B cell (primary cell): Measurements from ENCODE around the gene INHBA. TPM values are rescaled to one million over a fixed set of nuclear protein-coding genes. Genes with fewer than 3 reads are reported as not detected.

ENCODE experiments used
- ATAC-seq: fragments of 200-7000 bp; cut with Tn5 transposase; one replicate; pipeline ENCODE4 v1.10.0; 2021; ENCODE audit warnings: low read depth, mild to moderate bottlenecking, moderate number of reproducible peaks, moderate library complexity
- CTCF ChIA-PET: fragments of 350-600 bp; sonication (Branson Sonifier 250); formaldehyde crosslinking; loops from one replicate; lab custom pipeline; 2021; ENCODE audit warnings: antibody characterized with exemption, inconsistent platforms; lab: Charles Lee
- POLR2A ChIA-PET: fragments of 350-600 bp; sonication (Branson Sonifier 250); formaldehyde crosslinking; loops from one replicate; lab custom pipeline; 2021; ENCODE audit warnings: antibody characterized with exemption; lab: Charles Lee
- DNase-seq: peaks from one replicate; pipeline ENCODE4 v3.0.0; 2013
- H2AFZ ChIP-seq: 2 replicates; pipeline ENCODE4 v1.6.1; 2012; ENCODE audit warnings: mild to moderate bottlenecking, low read depth, low read length; ENCODE audit not compliant: insufficient read depth, poor library complexity, severe bottlenecking
- H3K27ac ChIP-seq, 2 donors: 1 replicate in 1 of 2; 2 replicates in 1 of 2; pipeline ENCODE4 v1.5.1; 2012 to 2013; ENCODE audit warnings: low read length in 2 of 2, mild to moderate bottlenecking in 2 of 2, moderate library complexity in 1 of 2
- H3K27me3 ChIP-seq, 4 experiments: fragments of 200-600 bp in 1 of 4; sonication (generic) in 1 of 4; replicated peaks in 1 of 4; 1 replicate in 2 of 4; 2 replicates in 2 of 4; pipeline versions ENCODE4 v1.6.1 to v1.7.0; 2013 to 2016; ENCODE audit warnings: low read length in 3 of 4, mild to moderate bottlenecking in 2 of 4, mixed read lengths in 1 of 4, moderate library complexity in 1 of 4; ENCODE audit not compliant: insufficient read depth in 4 of 4, control insufficient read depth in 3 of 4; ENCODE audit errors: control extremely low read depth in 1 of 4
- H3K36me3 ChIP-seq, 2 experiments: replicated peaks in 1 of 2; 1 replicate in 1 of 2; 2 replicates in 1 of 2; pipeline versions ENCODE4 v1.6.1 to v1.7.1; 2013; ENCODE audit warnings: low read length in 1 of 2; ENCODE audit not compliant: insufficient read depth in 2 of 2, control insufficient read depth in 1 of 2; ENCODE audit errors: control extremely low read depth in 1 of 2, extremely low read depth in 1 of 2
- H3K4me1 ChIP-seq, 2 donors: fragments of 200-600 bp in 1 of 2; sonication (generic) in 1 of 2; 1 replicate in 1 of 2; 2 replicates in 1 of 2; pipeline versions ENCODE4 v1.5.1 to v1.6.1; 2013 to 2017; ENCODE audit warnings: low read length in 2 of 2; ENCODE audit not compliant: control insufficient read depth in 2 of 2, insufficient read depth in 2 of 2
- H3K4me2 ChIP-seq: replicated peaks from 2 replicates; pipeline ENCODE3; 2012; ENCODE audit warnings: mild to moderate bottlenecking, low read depth, low read length; ENCODE audit not compliant: poor library complexity, severe bottlenecking
- H3K4me3 ChIP-seq, 5 experiments: fragments of 200-600 bp in 1 of 5; sonication (generic) in 1 of 5; 1 replicate in 3 of 5; 2 replicates in 2 of 5; pipeline versions ENCODE4 v1.5.1 to v1.7.0; 2011 to 2016; ENCODE audit warnings: low read length in 4 of 5, mild to moderate bottlenecking in 4 of 5, low read depth in 2 of 5, control low read depth in 1 of 5, moderate library complexity in 1 of 5; ENCODE audit not compliant: insufficient read depth in 1 of 5; ENCODE audit errors: control extremely low read depth in 1 of 5, extremely low read depth in 1 of 5
- H3K79me2 ChIP-seq: fragments of 200-600 bp; sonication (generic); one replicate; pipeline ENCODE4 v1.6.0; 2016; ENCODE audit warnings: low read length; ENCODE audit not compliant: control insufficient read depth, insufficient read depth
- H3K9ac ChIP-seq: fragments of 200-600 bp; sonication (generic); 2 replicates; pipeline ENCODE4 v1.6.1; 2017; ENCODE audit warnings: mild to moderate bottlenecking, low read length, moderate library complexity
- H3K9me3 ChIP-seq, 3 donors: one replicate each; pipeline versions ENCODE4 v1.6.1 to v1.7.1; 2013; ENCODE audit warnings: low read length in 2 of 3; ENCODE audit not compliant: control insufficient read depth in 2 of 3, insufficient read depth in 1 of 3; ENCODE audit errors: control extremely low read depth in 1 of 3
- H4K20me1 ChIP-seq: 2 replicates; pipeline ENCODE4 v1.6.0; 2012; ENCODE audit warnings: mild to moderate bottlenecking, low read length; ENCODE audit not compliant: insufficient read depth, control insufficient read depth, poor library complexity, severe bottlenecking
- H3K27ac Mint-ChIP-seq: one replicate; pipeline ENCODE4 v1.8.0; 2021; ENCODE audit warnings: mixed read lengths
- H3K27me3 Mint-ChIP-seq: one replicate; pipeline ENCODE4 v1.8.0; 2021; ENCODE audit warnings: mixed read lengths
- H3K4me1 Mint-ChIP-seq: one replicate; pipeline ENCODE4 v1.8.0; 2021; ENCODE audit warnings: mixed read lengths
- H3K4me3 Mint-ChIP-seq: one replicate; pipeline ENCODE4 v1.8.0; 2021; ENCODE audit warnings: mixed read lengths
- H3K9me3 Mint-ChIP-seq: one replicate; pipeline ENCODE4 v1.8.0; 2022; ENCODE audit warnings: mixed read lengths; ENCODE audit not compliant: insufficient read depth
- EZH2 ChIP-seq: IDR thresholded peaks from 2 replicates; pipeline ENCODE4 v1.6.1; 2012; ENCODE audit warnings: borderline replicate concordance, low read depth, mild to moderate bottlenecking, moderate library complexity, low read length; ENCODE audit not compliant: insufficient read depth, poor library complexity, severe bottlenecking
- WGBS: methylation state at CpG from one replicate; pipeline ENCODE4 v1.1.5; 2013; ENCODE audit warnings: missing lambda C conversion rate; ENCODE audit not compliant: insufficient coverage; 5-methylcytosine and 5-hydroxymethylcytosine counted together
- intact Hi-C: fragments of 100-400 bp; cut with micrococcal nuclease; formaldehyde crosslinking; loops from one replicate; pipeline ENCODE4 v1.10.0; 2022
- polyA plus RNA-seq: library from polyadenylated mRNA; depleted of rRNA; stranded (reverse); fragments of >200 nt; gene quantifications from 2 replicates; pipeline ENCODE4 v1.2.3, GENCODE V29; 2012
- total RNA-seq, 2 donors: library from RNA; stranded (reverse); fragments of 120-200 nt in 1 of 2; gene quantifications; 1 replicate in 1 of 2; 2 replicates in 1 of 2; pipeline versions ENCODE4 v1.2.3 to v1.2.4, GENCODE V29; 2013 to 2022
- TF ChIP-seq, protein P1 (sequence below): fragments of 200-600 bp; IDR thresholded peaks from one replicate; pipeline ENCODE4 v1.8.0; 2022; ENCODE audit warnings: antibody characterized with exemption, mild to moderate bottlenecking

INHBA gene
- total and polyA plus RNA-seq, 2 donors (not counting 1 experiment from before 2014, with no cell fraction given) = not detected

DNA sequence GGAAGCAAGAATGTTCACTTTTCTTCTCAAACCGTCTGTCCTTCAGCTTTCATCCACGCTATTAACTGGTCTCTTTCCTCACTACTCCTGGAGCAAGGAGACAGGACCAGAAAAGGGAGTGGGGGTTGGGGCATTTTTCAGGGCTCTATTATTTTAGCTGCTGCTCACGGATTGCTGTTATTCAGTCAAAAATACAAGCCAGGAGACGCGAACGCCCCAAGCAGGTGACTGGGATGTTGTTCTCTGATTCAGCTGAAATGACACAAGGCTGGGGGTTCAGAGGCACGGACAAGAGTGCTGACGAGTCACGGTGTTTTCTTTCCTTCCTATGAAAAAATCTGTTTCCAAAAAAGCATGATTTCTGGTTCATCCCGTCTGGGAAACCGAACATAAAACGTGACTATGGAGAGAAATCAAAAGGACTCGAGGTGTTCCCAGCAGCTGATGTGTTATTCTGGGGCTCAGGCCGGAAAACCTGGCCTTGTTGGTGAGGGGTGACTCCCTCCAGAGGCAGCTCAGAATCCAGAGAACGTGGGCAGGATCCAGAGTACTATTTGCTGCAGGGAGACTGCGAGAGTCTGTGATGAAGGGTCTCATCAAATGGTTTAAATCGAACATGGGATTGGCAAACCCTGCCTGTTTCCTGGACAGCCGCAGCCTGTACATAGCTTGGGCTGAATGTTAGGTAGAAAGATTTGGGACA lies 3.5 kb upstream of the INHBA start:
- no peak overlapping the region for H3K4me3 ChIP-seq
- intact Hi-C loops = no loop called here
- peak overlapping the region; percentile 93 for H3K4me2 ChIP-seq
- no peak overlapping the region for H3K27ac Mint-ChIP-seq
- H3K4me3 Mint-ChIP-seq = peak overlapping the region; percentile 89
- no peaks in the 10 kb centered on the region for H3K9me3 ChIP-seq
- H3K9me3 Mint-ChIP-seq = no peaks in the 10 kb centered on the region
- peak overlapping the region; percentile 87 for H2AFZ ChIP-seq
- ChIA-PET POLR2A (no interaction called here), CTCF (interaction anchor here (1.0 to 3.6 kb wide), 11 partner anchors 8 to 1378 kb away, joined by 3 to 24 read pairs (median 4); no protein-coding TSS in a partner anchor)
- TF ChIP-seq, protein P1, sequence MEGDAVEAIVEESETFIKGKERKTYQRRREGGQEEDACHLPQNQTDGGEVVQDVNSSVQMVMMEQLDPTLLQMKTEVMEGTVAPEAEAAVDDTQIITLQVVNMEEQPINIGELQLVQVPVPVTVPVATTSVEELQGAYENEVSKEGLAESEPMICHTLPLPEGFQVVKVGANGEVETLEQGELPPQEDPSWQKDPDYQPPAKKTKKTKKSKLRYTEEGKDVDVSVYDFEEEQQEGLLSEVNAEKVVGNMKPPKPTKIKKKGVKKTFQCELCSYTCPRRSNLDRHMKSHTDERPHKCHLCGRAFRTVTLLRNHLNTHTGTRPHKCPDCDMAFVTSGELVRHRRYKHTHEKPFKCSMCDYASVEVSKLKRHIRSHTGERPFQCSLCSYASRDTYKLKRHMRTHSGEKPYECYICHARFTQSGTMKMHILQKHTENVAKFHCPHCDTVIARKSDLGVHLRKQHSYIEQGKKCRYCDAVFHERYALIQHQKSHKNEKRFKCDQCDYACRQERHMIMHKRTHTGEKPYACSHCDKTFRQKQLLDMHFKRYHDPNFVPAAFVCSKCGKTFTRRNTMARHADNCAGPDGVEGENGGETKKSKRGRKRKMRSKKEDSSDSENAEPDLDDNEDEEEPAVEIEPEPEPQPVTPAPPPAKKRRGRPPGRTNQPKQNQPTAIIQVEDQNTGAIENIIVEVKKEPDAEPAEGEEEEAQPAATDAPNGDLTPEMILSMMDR = no peak
- TF ChIP-seq EZH2 = no peak
- WGBS = 97% methylated on average over 16 of the region's 18 CpGs
- peaks cover 18% of the 10 kb centered on the region for H3K27me3 Mint-ChIP-seq
- H3K4me1 Mint-ChIP-seq = peaks cover 21% of the 10 kb centered on the region
- no peaks in the 10 kb centered on the region for H4K20me1 ChIP-seq
- no peaks in the 10 kb centered on the region for H3K36me3 ChIP-seq
- ATAC-seq (no peak), DNase-seq (no peak)
- peaks cover 14 to 15% of the 10 kb centered on the region in 2 donors for H3K4me1 ChIP-seq
- H3K79me2 ChIP-seq = no peaks in the 10 kb centered on the region
- H3K27me3 ChIP-seq = peaks cover 0 to 1% (median 0%) of the 10 kb centered on the region in 4 experiments
- no peak overlapping the region for H3K9ac ChIP-seq
- H3K27ac ChIP-seq = no peak overlapping the region
